WI38 (cell line): ENCODE results near the gene LTA4H.

Experiments used
- H3K4me3 ChIP-seq: 2 replicates; pipeline ENCODE4 v1.5.1; 2011; ENCODE audit warnings: low read depth, mild to moderate bottlenecking, control low read depth, low read length
- CTCF ChIP-seq: IDR thresholded peaks from 2 replicates; pipeline ENCODE4 v1.5.1; 2012; ENCODE audit warnings: low read depth, mild to moderate bottlenecking, control low read depth, low read length

Gene LTA4H

GRCh38 chr12:95966287-95966870 is 69.0 kb downstream of the LTA4H start:
- H3K4me3 ChIP-seq = no peak overlapping the region
- TF ChIP-seq CTCF = no peak

- TF ChIP-seq CTCF = 0 out of 2 replicates have a peak, but pooled peaks have one; percentile 12
These were observed 72.3 kb downstream of the LTA4H start for GRCh38 chr12:95963096-95963495.

GRCh38 chr12:95962222-95962621 is 73.2 kb downstream of the LTA4H start:
- no peak for TF ChIP-seq CTCF
- no peak overlapping the region for H3K4me3 ChIP-seq

More at GRCh38 chr12:95963096-95963495, 72.3 kb downstream of the LTA4H start:
- no peak overlapping the region for H3K4me3 ChIP-seq

- TF ChIP-seq CTCF = no peak
- H3K4me3 ChIP-seq = no peak overlapping the region
These were observed 75.1 kb downstream of the LTA4H start for GRCh38 chr12:95960241-95960640.

GRCh38 chr12:95959107-95959506 is 76.3 kb downstream of the LTA4H start:
- no peak for TF ChIP-seq CTCF

GRCh38 chr12:95956557-95957145 is 78.7 kb downstream of the LTA4H start:
- H3K4me3 ChIP-seq = no peak overlapping the region
- TF ChIP-seq CTCF = no peak

More at GRCh38 chr12:95959107-95959506, 76.3 kb downstream of the LTA4H start:
- H3K4me3 ChIP-seq = no peak overlapping the region

GRCh38 chr12:95955549-95956159 is 79.7 kb downstream of the LTA4H start:
- H3K4me3 ChIP-seq = no peak overlapping the region
- TF ChIP-seq CTCF = no peak
